SKM-1 treated with dmso at 0.1 percent for 144 hours (cell line): ENCODE data around the gene TPH2.

Source experiments
- DNase-seq: peaks from one replicate; lab custom pipeline; 2025; ENCODE audit not compliant: unreplicated experiment; lab: John Stamatoyannopoulos, UW

Gene TPH2

GRCh38 chr12:71938728-71939385 is at the start of gene TPH2:
TPH2 (plus strand) TSS chr12:71938845; CDS start chr12:71938987, 142 bp downstream.
- peak; percentile 14 for DNase-seq

- DNase-seq: no peak
These were observed 48.2 kb upstream of the TPH2 start for GRCh38 chr12:71890475-71890874.

DNA sequence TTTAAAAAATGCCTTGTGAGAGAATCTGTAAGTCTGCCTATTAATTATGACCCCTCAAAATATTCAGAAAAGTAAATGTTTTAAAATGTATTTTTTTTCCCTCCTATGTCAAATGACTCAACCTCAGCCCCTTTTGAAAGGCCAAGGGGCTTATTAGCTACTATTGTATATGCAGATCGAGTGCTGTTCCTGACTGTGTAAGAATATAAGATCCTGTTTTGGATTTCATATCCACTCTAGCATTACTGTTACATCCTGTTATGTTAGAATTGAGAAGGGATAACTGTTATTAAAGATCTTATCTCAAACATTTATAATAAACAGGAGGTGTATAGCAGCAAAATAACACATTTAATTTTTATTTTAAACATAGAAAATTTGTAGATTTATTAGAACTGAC is 46.6 kb upstream of the TPH2 start:
- DNase-seq: no peak

DNA sequence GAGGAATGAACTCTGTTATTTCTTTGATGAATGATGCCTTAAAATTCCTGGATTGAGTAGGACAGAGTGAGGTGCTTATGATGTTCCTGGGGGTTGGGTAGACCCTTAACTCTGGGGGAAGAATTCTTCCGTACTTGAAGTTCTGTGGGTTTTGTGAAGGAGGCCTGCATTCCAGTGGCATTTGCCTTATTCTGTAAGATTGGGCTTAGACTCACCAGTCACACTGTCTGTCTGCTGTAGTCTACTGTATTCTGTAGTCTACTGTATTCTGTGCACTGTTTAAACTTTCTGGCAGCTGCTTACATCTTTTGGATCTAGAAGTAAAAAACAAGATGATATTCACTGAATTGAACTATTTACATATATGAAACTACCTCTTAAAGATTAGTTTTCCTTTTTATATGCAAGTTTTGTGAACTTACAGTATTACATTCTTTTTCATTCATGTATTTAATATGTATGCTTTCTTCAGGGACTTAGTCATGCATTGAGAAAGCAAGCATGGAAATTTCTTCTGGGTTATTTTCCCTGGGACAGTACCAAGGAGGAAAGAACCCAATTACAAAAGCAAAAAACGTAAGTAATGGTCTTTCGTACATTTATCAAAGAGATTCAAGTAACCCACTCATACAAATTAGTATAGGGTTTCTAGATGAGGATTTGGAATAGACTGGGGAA is 42.3 kb upstream of the TPH2 start:
- DNase-seq: no peak

GRCh38 chr12:71900091-71900490 is 38.6 kb upstream of the TPH2 start:
- no peak for DNase-seq

DNA sequence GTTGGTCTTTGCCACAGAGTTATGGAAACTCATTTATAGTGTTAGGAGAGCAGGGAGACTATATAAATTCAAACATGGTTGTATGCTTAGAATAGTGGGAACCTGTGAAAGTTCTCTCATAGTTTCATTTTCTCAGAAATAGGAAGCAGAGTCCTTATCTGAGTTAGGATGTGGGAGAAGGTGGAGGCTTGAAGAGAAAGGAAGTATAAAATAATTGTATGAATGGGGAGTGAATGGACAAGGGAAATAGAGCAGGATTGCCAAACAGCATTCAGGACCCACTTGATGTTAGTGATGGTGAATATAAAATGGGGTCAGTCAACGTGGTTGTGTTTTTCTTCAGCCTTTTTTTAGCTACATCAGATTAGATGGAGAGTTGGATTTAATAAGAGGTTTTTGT is 34.0 kb upstream of the TPH2 start:
- no peak for DNase-seq

DNA sequence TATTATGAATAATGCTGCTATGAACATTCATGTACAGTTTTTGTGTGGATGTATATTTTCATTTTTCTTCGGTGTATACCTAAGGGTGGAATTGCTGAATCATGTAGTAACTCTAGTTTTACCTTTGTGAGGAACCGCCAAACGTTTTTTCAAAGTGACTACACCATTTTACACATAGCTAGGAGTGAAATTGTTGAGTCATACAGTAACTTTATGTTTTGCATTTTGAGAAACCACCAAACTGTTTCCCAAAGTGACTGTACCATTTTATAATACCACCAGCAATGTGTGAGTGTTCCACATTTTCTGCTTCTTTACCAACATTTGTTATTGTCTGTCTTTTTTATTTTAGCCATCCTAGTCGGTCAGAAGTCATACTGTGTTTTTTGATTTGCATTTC is 3.1 kb upstream of the TPH2 start:
- DNase-seq: no peak

- no peak for DNase-seq
These were observed 1.4 kb downstream of the TPH2 start for GRCh38 chr12:71940068-71940467.

- DNase-seq: no peak
These were observed 2.5 kb downstream of the TPH2 start for GRCh38 chr12:71941174-71941573.

DNA sequence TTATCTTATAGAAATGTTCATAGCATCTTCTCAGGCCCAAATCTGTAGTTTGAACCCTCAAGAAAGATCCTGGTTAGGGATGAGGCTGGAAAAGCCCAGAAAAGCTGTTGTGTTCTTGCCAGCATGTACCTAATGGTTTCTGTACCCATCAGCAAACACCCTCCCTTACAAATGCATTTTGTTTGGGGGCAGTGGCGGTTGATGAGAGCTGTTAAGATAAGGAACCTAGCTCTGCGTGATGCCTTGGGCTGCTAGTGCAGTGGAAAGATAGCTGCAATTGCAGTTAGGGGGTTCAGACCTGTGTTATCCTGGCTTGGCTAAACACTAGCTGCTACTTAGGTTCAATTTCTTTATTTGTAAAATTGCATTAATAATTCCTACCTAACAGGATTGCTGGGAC is 3.6 kb downstream of the TPH2 start:
- DNase-seq: no peak

DNA sequence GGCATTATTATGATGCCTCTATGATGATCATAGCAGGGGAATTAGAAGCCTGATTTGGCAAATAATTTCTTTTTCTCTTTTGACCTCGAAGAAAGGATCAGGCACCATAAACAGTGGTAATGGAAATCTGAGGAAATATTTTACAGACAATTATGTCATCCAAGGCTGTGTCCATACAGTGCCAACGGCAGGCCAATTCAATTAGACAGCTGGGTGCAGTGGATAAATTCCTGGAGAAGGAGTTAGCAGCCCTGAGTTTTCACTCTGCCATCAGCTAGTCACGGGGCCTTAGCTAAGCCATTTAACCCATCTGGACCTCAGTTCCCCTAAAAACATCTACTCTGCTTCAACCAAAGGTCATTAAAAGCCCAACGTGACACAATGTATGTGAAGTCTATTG is 4.1 kb downstream of the TPH2 start:
- no peak for DNase-seq

- no peak for DNase-seq
These were observed 6.5 kb downstream of the TPH2 start for GRCh38 chr12:71945121-71945520.

DNA sequence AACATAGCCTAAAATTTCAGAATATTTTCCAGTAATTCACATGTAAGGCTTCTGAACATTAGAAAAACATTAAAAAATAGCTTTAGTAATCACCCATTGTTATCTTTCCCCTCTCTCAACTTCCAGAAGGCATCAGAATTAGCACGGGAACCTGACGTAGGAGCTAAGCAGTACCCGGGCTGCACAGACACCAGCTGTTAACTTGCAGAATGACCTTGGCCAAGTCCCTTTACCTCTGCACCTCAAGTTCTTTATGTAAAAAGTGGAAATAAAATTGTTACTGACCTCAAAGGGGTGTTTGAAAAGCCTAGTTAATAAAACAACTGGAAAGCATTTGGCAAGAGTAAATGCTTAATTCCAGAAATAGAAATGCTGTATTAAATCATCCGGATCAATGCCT is 7.2 kb downstream of the TPH2 start:
- no peak for DNase-seq

DNA sequence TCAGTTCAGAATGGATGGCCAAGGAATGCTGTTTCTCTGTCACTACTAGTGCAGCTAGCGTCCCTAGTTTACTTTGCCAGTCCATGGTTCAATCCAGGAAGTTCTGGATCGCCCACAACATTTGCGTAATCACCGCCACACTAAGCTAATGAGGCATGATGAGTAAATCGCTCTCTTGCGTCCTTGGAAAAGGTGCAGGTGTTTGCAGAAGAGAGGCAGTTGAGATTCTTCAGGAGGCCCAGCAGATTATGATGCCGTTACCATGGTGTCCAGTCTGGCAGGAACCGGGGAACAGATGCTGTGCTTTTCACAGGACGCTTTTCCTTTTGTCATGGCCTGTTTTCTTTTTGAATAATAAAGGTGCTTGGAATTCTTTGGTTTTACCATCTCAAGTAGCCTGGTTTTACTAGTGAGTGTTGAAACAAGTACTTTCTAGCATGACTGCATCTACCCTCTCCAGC is 9.0 kb downstream of the TPH2 start:
- DNase-seq: no peak

DNA sequence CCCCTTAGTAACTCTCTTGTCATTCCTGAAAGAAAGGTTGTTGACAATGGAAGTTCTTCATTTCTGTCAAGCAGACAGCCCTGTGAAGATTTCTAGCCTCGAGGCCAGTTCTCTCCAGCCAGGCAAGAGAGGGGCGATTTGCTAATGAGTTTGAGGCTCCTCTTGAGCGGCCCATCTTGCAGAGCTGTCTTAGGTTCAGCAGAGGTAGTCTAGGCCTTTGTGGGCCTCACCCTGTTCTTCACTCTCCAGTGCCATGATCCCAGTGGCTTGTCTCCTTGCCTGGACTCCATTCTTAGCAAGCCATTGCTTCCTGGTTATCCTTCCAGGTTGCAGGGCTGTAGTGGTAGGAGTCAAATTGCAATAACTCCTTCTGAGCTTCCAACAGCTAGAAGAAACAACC is 9.7 kb downstream of the TPH2 start:
- DNase-seq: no peak

DNA sequence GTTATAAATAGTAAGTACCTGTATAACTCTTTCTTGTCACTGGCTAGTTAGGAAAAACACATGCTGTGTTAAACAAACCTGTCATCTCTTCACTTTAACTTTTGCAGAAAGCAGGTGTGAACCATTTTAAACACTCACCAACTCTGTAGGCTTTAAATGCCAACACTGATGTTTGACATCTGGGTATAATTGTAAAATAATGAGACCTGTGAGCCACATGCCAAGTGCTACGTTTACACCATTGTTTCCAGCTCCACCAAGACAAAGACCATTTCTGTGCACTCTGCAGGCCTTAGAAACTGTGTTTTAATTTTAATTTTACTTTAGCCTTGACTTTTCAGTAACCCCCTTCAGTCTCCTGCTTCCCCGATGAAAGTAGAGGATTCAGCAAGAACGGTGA is 11.0 kb downstream of the TPH2 start:
- DNase-seq: no peak

DNA sequence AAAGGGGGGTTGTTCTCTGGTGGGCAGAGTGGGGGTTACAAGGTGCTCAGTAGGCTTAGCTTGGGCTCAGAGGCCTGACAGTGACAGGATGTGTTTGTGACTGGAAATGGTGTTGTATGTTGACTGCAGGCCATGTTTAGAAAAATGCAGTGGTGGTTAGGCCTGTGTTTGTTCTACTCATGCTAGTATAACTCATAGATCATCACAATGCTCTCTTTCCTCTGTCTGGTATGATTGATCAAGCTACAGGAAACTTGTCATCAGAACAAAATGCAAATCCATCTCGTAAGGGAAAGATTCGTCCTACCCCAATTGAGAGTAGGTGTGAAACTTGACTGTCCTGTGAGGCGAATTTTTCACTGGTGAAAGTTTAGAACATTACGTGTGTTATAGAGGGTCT is 11.8 kb downstream of the TPH2 start:
- DNase-seq: no peak

- no peak for DNase-seq
These were observed 12.2 kb downstream of the TPH2 start for GRCh38 chr12:71950819-71951218.

- DNase-seq: no peak
These were observed 15.6 kb downstream of the TPH2 start for GRCh38 chr12:71954083-71954778.

- no peak for DNase-seq
These were observed 16.2 kb downstream of the TPH2 start for GRCh38 chr12:71954861-71955260.

DNA sequence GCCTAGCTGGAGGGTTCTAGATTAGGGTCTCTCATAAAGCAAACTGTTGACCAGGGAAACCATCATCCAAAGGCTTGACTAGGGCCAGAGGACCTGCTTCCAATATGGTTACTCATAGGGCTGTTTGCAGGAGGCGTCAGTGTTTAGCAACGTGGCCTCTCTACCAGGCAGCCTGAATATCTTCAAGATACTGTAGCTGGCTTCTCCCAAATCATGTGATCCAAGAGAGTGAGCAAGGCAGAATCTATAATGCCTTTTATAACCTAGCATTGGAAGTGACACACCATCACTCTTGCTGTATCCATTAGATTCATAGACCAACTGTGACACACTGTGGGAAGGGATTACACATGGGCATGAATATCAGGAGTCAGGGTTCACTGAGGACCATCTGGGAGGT is 17.3 kb downstream of the TPH2 start:
- DNase-seq: no peak

DNA sequence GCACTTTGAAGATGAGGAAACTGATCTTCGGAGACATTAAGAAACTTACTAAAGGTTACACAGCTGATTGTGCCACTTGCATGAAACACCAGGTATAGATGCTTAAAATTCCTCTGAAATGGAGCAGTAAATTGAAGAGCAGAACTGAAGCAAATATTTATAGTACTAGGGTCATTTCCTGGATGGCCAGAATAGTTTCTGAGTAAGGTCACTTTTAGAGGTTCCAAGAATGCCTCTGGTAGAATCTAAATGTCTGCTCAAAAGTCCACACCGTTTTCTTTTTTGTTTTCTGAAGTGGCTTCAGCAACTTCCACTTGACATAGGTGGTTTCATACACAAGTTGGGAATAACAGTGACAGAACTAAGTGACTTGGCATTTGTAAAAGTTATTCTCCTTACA is 19.4 kb downstream of the TPH2 start:
- no peak for DNase-seq
